Right forelimb (tissue), 1 donor: ENCODE measurements around the gene MNX1.

Experiments used
- DNase-seq: peaks from one replicate; pipeline ENCODE4 v3.0.0-alpha.2; 2018

The MNX1 gene

GRCh38 chr7:156966387-156966786 is 44.1 kb downstream of the MNX1 start:
- no peak for DNase-seq

- DNase-seq = no peak
These were observed 45.5 kb downstream of the MNX1 start for GRCh38 chr7:156964971-156965370.

DNA sequence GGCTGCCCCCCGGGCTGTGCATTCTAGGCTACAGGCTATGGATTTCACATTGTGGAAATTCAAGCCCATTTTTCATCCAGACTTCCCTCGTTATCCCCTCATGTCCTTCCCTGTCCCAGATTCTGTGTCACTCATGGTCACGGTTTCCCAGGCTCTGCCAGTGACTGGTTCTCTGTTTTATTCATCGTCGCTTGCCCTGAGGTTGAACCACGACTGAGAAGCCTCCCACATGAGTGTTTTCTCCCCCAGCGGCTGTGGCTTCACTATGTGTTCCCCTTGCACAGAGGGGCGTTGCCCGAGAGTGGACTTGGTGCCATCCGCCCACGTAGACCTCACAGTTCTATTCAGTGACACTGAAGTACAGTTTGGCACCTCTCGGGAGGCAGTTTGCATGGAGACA is 47.0 kb downstream of the MNX1 start:
- DNase-seq = no peak

- no peak for DNase-seq
These were observed 47.6 kb downstream of the MNX1 start for GRCh38 chr7:156962897-156963296.

GRCh38 chr7:156962145-156962544 is 48.3 kb downstream of the MNX1 start:
- DNase-seq = no peak

- no peak for DNase-seq
These were observed 53.7 kb downstream of the MNX1 start for GRCh38 chr7:156956727-156957126.

DNA sequence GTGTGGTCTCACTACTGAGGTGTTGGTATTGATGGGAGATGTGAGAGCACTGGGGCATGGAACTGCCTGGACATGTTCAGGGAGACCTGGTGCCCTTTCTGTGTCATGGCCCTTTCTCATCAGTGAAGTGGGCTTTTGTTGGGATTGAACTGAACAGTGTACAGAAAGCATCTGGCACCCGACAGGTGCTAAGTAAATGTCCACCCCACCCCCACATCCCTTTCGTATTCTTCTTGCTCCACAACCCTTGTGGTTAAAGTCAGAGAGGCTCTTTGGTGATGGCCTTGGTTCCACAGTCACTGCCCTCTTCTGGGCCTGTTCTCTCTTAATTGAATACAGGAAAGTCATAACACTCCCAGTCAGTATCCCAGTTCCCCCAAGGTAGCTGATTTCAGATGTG is 55.5 kb downstream of the MNX1 start:
- no peak for DNase-seq
